SK-N-SH treated with all-trans-retinoic acid at 6 μM for 48 hours (cell line): ENCODE measurements around the gene IKZF3.
"Not testable (repeated sequence)": the region's sequence is repeated elsewhere in the genome, so short reads cannot be mapped to it uniquely, and the experiment has no call there.

ENCODE experiments used
- ATAC-seq: fragments of 200-7000 bp; cut with Tn5 transposase; 3 replicates; pipeline ENCODE4 v1.9.1; 2020; ENCODE audit warnings: mild to moderate bottlenecking, moderate library complexity
- ARNTL ChIP-seq: fragments of 450-650 bp; formaldehyde crosslinking; IDR thresholded peaks from 2 replicates; pipeline ENCODE4 v1.5.0; 2020; ENCODE audit warnings: low read depth, mild to moderate bottlenecking, moderate library complexity, borderline replicate concordance
- CREB5 ChIP-seq: fragments of 250-450 bp; sonication (Bioruptor Pico); IDR thresholded peaks from 2 replicates; pipeline ENCODE4 v1.5.1; 2020; ENCODE audit warnings: low read depth, mild to moderate bottlenecking, moderate library complexity
- GLIS3 ChIP-seq: fragments of 250-450 bp; sonication (Bioruptor Pico); IDR thresholded peaks from 2 replicates; pipeline ENCODE4 v1.5.0; 2020; ENCODE audit warnings: mild to moderate bottlenecking, moderate library complexity
- ISL1 ChIP-seq: fragments of 250-450 bp; sonication (Bioruptor Pico); IDR thresholded peaks from 2 replicates; pipeline ENCODE4 v2.1.2; 2022; ENCODE audit warnings: mild to moderate bottlenecking, moderate library complexity
- OSR1 ChIP-seq: fragments of 250-450 bp; sonication (Bioruptor Pico); IDR thresholded peaks from 2 replicates; pipeline ENCODE4 v1.8.0; 2022; ENCODE audit warnings: moderate library complexity, mild to moderate bottlenecking, inconsistent platforms
- PPARA ChIP-seq: fragments of 250-450 bp; sonication (Bioruptor Pico); IDR thresholded peaks from 2 replicates; pipeline ENCODE4 v1.5.0; 2020; ENCODE audit warnings: mild to moderate bottlenecking, borderline replicate concordance
- RARB ChIP-seq: fragments of 250-450 bp; sonication (Bioruptor Pico); IDR thresholded peaks from 2 replicates; pipeline ENCODE4 v1.8.0; 2021; ENCODE audit warnings: mild to moderate bottlenecking, moderate library complexity
- SNAI2 ChIP-seq: fragments of 250-450 bp; sonication (Bioruptor Pico); IDR thresholded peaks from 2 replicates; pipeline ENCODE4 v1.5.0; 2020; ENCODE audit warnings: mild to moderate bottlenecking, moderate library complexity
- TCF4 ChIP-seq: fragments of 250-450 bp; sonication (Bioruptor Pico); IDR thresholded peaks from 2 replicates; pipeline ENCODE4 v1.8.0; 2021; ENCODE audit warnings: mild to moderate bottlenecking, moderate library complexity, borderline replicate concordance
- TOX ChIP-seq: fragments of 250-450 bp; sonication (Bioruptor Pico); IDR thresholded peaks from 2 replicates; pipeline ENCODE4 v1.8.0; 2021; ENCODE audit warnings: mild to moderate bottlenecking, moderate library complexity, borderline replicate concordance
- TSHZ2 ChIP-seq: fragments of 250-450 bp; sonication (Bioruptor Pico); IDR thresholded peaks from 2 replicates; pipeline ENCODE4 v1.5.0; 2020; ENCODE audit warnings: mild to moderate bottlenecking, moderate library complexity
- ZC3H10 ChIP-seq: fragments of 250-450 bp; sonication (Bioruptor Pico); IDR thresholded peaks from 2 replicates; pipeline ENCODE4 v1.5.1; 2021; ENCODE audit warnings: mild to moderate bottlenecking, moderate library complexity
- ZFP3 ChIP-seq: fragments of 250-450 bp; sonication (Bioruptor Pico); IDR thresholded peaks from 2 replicates; pipeline ENCODE4 v1.5.0; 2020; ENCODE audit warnings: mild to moderate bottlenecking, moderate library complexity
- ZFP30 ChIP-seq: fragments of 450-650 bp; formaldehyde crosslinking; IDR thresholded peaks from 2 replicates; pipeline ENCODE4 v1.5.0; 2022; ENCODE audit warnings: mild to moderate bottlenecking, moderate library complexity
- ZNF70 ChIP-seq: fragments of 450-650 bp; formaldehyde crosslinking; IDR thresholded peaks from 2 replicates; pipeline ENCODE4 v1.5.0; 2020; ENCODE audit warnings: mild to moderate bottlenecking, moderate library complexity
- ZNF8 ChIP-seq: fragments of 450-650 bp; formaldehyde crosslinking; IDR thresholded peaks from 2 replicates; pipeline ENCODE4 v1.5.0; 2020; ENCODE audit warnings: mild to moderate bottlenecking, moderate library complexity
- TF ChIP-seq, protein P1 (sequence below): fragments of 250-450 bp; sonication (Bioruptor Pico); IDR thresholded peaks from 2 replicates; pipeline ENCODE4 v1.5.1; 2021; ENCODE audit warnings: mild to moderate bottlenecking, moderate library complexity
- TF ChIP-seq, protein P2 (sequence below): fragments of 250-450 bp; sonication (Bioruptor Pico); IDR thresholded peaks from 2 replicates; pipeline ENCODE4 v1.8.0; 2020; ENCODE audit warnings: mild to moderate bottlenecking, moderate library complexity, borderline replicate concordance

Gene IKZF3

DNA sequence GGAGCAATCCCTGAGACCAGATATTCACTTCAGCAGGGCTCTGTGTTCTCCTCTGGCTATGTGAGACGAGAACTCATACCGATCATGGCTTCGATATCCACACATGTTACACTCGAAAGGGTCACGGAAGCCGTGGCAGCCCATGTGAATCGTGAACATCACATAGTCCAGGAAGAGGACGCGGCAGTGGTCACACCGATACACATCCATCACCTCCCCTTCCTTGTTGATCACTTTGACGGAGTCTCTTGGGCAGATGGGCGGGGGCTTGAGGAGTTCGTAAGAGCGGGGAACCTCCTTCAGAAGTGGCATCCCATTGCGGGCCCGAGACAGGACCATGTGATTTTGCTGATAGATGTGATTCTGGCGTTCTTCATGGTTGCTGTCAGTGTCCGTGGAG, 98.3 kb downstream of the IKZF3 start:
- TF ChIP-seq TSHZ2 (CRISPR knock-in tag) (no peak), TCF4 (CRISPR knock-in tag) (no peak), ARNTL (CRISPR knock-in tag) (no peak), ZC3H10 (CRISPR knock-in tag) (no peak), TOX (CRISPR knock-in tag) (no peak), GLIS3 (no peak), ISL1 (no peak), ZNF70 (CRISPR knock-in tag) (no peak), SNAI2 (no peak)
- TF ChIP-seq, protein P1, sequence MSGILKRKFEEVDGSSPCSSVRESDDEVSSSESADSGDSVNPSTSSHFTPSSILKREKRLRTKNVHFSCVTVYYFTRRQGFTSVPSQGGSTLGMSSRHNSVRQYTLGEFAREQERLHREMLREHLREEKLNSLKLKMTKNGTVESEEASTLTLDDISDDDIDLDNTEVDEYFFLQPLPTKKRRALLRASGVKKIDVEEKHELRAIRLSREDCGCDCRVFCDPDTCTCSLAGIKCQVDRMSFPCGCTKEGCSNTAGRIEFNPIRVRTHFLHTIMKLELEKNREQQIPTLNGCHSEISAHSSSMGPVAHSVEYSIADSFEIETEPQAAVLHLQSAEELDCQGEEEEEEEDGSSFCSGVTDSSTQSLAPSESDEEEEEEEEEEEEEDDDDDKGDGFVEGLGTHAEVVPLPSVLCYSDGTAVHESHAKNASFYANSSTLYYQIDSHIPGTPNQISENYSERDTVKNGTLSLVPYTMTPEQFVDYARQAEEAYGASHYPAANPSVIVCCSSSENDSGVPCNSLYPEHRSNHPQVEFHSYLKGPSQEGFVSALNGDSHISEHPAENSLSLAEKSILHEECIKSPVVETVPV (CRISPR knock-in tag) = no peak
- ATAC-seq = no peak

DNA sequence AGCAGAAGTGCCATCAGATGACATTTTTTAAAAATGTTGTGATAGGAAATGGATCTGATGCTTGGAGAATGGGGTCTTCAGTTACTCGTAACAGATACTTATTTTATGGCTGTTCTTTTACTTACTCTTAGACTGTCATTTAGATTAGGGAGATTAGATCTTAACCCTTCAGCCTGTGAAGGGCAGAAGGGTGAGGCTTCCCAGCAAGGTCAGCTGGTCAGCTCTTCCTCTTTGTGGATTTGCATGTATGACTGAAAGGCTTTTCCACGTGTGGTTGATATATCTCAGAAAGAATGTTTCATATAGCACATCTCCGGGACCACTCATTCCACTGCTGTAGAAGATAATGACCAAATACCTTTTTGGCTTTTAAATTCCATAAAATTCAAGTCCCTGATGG, 98.9 kb downstream of the IKZF3 start:
- no peak for ATAC-seq
- TF ChIP-seq ZFP3 (CRISPR knock-in tag) = no peak
- TF ChIP-seq ISL1 = no peak
- TF ChIP-seq PPARA = no peak
- TF ChIP-seq ZC3H10 (CRISPR knock-in tag) = no peak
- no peak for TF ChIP-seq RARB (CRISPR knock-in tag)
- no peak for TF ChIP-seq TSHZ2 (CRISPR knock-in tag)
- no peak for TF ChIP-seq CREB5 (CRISPR knock-in tag)
- no peak for TF ChIP-seq ZNF8 (CRISPR knock-in tag)
- no peak for TF ChIP-seq TOX (CRISPR knock-in tag)
- no peak for TF ChIP-seq ARNTL (CRISPR knock-in tag)

DNA sequence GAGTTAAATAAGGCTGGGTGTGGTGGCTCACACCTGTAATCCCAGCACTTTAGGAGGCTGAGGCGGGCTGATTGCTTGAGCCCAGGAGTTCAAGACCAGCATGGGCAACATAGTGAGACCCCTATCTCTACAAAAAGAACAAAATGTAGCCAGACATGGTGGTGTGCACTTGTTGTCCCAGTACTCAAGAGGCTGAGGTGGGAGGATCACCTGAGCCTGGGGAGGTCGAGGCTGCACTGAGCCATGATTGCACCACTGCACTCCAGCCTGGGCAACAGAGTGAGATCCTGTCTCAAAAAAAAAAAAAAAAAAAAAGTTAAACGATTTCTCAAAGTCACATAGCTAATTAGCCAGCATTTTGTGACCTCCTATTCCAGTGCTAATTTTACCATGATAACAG, 99.9 kb downstream of the IKZF3 start:
- not testable (repeated sequence) for ATAC-seq

DNA sequence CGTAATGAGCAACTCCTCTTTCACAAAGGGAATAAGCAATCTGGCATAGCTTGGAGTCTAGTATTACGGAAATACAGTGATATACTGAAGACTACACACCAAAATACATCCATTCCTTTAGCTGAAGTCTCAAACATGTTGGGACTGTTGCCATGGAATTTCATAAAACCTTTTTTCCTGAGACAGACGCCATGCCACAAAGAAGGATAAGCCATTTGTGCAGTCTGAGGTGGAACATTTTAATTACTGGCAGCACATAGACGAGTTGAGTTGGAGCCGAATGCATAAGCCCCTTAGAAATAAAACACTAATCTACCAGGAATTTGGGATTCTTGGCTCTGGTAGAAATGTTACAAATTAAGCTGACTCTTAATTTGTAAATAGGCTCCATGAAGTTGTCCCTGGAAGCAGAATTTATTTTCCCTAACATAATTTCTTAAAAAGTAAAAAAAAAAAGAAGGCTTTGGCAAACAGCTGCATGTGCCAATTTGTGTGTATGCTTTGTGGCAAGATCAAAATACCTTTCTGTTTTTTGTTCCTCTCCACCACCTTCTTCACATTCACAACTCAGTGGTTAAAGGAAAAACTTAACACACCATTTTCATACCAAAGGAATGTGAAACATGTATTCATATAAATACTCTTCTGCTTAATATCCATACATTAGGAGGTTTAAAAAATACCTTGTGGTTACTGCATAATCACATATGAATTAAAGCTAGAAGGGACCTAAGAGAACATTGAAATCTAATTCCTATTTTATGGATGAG, 100.9 kb downstream of the IKZF3 start:
- ATAC-seq = no peak
- no peak for TF ChIP-seq ZNF70 (CRISPR knock-in tag)
- TF ChIP-seq TOX (CRISPR knock-in tag) = no peak
- TF ChIP-seq GLIS3 = no peak
- TF ChIP-seq, protein P2, sequence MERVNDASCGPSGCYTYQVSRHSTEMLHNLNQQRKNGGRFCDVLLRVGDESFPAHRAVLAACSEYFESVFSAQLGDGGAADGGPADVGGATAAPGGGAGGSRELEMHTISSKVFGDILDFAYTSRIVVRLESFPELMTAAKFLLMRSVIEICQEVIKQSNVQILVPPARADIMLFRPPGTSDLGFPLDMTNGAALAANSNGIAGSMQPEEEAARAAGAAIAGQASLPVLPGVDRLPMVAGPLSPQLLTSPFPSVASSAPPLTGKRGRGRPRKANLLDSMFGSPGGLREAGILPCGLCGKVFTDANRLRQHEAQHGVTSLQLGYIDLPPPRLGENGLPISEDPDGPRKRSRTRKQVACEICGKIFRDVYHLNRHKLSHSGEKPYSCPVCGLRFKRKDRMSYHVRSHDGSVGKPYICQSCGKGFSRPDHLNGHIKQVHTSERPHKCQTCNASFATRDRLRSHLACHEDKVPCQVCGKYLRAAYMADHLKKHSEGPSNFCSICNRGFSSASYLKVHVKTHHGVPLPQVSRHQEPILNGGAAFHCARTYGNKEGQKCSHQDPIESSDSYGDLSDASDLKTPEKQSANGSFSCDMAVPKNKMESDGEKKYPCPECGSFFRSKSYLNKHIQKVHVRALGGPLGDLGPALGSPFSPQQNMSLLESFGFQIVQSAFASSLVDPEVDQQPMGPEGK (CRISPR knock-in tag) = no peak
- TF ChIP-seq, protein P1 (CRISPR knock-in tag) = no peak
- TF ChIP-seq ZFP30 (CRISPR knock-in tag) = no peak
- TF ChIP-seq OSR1 (CRISPR knock-in tag) = no peak
